ENCODE results near the gene TSPAN14. TPM values are rescaled to one million over a fixed set of nuclear protein-coding genes. Genes with fewer than 3 reads are reported as not detected.
A peak's percentile ranks its signal among the peaks of the same experiment; 100 is the strongest.

TSPAN14 gene
- total RNA-seq, 2 donors from 2014 or later = 83.5 to 91.7 TPM

DNA sequence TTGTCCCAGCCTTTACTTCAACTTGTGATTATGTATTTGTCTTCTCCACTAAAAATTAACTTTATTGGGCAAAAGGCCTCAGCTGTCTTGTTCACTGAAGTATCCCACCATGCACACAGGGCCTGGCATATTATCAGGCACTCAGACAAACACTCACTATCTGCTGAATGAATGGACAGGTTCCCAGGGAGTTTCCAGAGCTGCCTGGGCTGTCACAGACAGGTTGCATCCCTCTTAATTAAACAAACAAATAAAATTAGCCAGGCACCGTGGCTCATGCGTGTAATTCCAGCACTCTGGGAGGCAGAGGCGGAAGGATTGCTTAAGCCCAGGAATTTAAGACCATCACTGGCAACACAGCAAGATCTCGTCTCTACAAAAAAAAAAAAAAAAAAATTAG lies 1.5 kb upstream of the TSPAN14 start:
- H3K4me1 ChIP-seq = peaks cover 9% of the 10 kb centered on the region
- DNase-seq = no peak
- TF ChIP-seq, protein P1, sequence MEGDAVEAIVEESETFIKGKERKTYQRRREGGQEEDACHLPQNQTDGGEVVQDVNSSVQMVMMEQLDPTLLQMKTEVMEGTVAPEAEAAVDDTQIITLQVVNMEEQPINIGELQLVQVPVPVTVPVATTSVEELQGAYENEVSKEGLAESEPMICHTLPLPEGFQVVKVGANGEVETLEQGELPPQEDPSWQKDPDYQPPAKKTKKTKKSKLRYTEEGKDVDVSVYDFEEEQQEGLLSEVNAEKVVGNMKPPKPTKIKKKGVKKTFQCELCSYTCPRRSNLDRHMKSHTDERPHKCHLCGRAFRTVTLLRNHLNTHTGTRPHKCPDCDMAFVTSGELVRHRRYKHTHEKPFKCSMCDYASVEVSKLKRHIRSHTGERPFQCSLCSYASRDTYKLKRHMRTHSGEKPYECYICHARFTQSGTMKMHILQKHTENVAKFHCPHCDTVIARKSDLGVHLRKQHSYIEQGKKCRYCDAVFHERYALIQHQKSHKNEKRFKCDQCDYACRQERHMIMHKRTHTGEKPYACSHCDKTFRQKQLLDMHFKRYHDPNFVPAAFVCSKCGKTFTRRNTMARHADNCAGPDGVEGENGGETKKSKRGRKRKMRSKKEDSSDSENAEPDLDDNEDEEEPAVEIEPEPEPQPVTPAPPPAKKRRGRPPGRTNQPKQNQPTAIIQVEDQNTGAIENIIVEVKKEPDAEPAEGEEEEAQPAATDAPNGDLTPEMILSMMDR (IDR thresholded peaks at IDR 0.05) = no peak
- H3K9me3 ChIP-seq = no peaks in the 10 kb centered on the region
- intact Hi-C loops (cut with DNase I) = no loop called here
- no peak overlapping the region for H3K4me3 ChIP-seq
- H3K27me3 ChIP-seq = no peaks in the 10 kb centered on the region
- no peaks in the 10 kb centered on the region for H3K36me3 ChIP-seq
- no peak overlapping the region for H3K27ac ChIP-seq
- H3K9ac ChIP-seq (ENCODE audit: low read depth in 2 of 2, low read length in 2 of 2) = no peak overlapping the region

DNA sequence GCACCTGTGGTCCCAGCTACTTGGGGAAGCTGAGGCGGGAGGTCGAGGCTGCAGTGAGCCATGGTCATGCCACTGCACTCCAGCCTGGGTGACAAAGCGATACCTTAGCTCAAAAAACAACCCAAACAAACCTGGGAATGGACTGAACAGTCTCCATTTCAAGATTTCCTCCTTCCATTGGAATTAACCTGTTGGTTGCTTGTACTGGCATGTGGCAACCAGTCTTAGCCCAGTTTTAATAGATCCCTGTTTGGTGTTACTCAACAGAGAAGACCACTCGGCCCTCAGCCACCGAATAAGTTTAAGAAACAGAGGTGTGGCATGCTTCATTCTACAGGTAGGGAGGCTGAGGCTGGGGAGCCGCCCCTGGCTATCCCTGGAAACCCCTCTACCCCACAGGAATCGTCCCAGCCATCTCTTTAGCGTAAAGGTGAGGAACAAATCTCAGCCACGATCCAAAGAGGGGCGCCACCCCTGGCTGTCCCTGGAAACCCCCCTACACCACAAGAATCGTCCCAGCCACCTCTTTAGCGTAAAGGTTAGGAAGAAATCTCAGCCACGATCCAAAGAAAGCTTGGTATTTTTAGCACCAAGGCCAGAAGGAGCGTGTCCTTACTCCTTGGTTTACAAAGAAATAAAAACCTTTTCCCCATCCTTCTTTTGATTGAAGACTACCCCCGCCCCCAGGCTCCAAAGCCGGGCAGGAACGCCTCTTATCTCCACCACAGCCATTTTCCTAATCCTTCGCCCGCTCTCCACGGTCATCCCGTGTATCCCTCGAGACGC lies 861 bp upstream of the TSPAN14 start:
- peaks cover 15% of the 10 kb centered on the region for H3K4me1 ChIP-seq
- no peaks in the 10 kb centered on the region for H3K27me3 ChIP-seq
- H3K4me3 ChIP-seq = peak overlapping the region; percentile 13
- no peak for DNase-seq
- H3K9ac ChIP-seq (ENCODE audit: low read depth in 2 of 2, low read length in 2 of 2) = peak overlapping the region; percentile 57 to 84
- no peaks in the 10 kb centered on the region for H3K36me3 ChIP-seq
- H3K27ac ChIP-seq = peak overlapping the region; percentile 78
- TF ChIP-seq, protein P1 (IDR thresholded peaks at IDR 0.05) = no peak
- no peaks in the 10 kb centered on the region for H3K9me3 ChIP-seq
- intact Hi-C loops (cut with DNase I) = no loop called here

DNA sequence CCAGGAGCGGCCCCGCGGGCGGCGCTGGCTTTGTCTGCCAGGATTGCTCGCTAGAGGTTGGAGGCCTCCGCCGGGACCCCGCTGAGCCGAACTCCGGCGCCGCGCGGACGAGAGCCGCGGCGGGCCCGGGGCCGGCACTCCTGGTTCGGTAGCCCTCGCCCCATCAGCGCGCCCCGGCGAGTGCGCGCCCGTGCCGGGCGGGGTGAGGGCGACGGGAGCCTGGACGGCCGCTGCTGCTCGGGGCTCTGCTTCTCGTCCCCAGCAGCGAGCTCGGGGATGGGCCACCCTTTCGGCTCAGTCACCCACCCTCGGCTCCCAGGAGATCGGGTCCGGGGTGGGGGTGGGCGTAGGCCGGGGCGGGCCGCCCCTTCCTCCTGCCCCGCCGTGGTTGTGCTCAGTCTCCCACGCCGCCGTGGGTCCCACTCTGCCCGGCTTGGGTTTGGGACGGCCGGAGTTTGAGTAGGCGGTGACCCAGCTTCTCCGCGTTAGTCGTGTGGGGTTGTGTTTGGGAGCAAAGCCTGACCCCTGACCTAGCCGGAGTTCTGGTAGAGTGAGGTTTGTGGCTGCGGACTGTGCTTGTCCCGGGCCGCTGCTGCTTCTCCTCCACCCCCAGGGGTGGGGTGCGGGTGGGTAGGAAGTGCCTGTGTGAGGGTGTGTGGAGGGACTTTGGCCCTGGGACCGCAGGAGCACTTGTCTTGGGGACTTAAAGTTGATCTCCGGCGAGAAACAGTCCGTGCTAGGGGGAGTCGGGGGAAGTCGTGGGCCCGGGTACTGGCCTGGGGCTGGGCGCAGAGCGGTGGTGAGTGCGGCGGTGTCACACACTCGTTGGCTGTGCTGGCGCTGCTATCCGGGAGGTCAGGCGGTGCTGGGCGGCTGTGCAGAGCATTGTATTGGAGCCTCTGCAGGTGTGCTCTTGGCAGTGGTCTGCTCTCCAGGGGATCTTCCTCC lies 677 bp downstream of the TSPAN14 start:
- peak overlapping the region; percentile 91 for H3K4me3 ChIP-seq
- peak; percentile 88 for DNase-seq
- H3K36me3 ChIP-seq = no peaks in the 10 kb centered on the region
- intact Hi-C loops (cut with DNase I) = no loop called here
- H3K27me3 ChIP-seq = no peaks in the 10 kb centered on the region
- TF ChIP-seq, protein P1 (IDR thresholded peaks at IDR 0.05) = no peak
- H3K4me1 ChIP-seq = peaks cover 27% of the 10 kb centered on the region
- peak overlapping the region; percentile 99 for H3K27ac ChIP-seq
- H3K9me3 ChIP-seq = no peaks in the 10 kb centered on the region
- H3K9ac ChIP-seq (ENCODE audit: low read depth in 2 of 2, low read length in 2 of 2) = peak overlapping the region; percentile 89 to 99

DNA sequence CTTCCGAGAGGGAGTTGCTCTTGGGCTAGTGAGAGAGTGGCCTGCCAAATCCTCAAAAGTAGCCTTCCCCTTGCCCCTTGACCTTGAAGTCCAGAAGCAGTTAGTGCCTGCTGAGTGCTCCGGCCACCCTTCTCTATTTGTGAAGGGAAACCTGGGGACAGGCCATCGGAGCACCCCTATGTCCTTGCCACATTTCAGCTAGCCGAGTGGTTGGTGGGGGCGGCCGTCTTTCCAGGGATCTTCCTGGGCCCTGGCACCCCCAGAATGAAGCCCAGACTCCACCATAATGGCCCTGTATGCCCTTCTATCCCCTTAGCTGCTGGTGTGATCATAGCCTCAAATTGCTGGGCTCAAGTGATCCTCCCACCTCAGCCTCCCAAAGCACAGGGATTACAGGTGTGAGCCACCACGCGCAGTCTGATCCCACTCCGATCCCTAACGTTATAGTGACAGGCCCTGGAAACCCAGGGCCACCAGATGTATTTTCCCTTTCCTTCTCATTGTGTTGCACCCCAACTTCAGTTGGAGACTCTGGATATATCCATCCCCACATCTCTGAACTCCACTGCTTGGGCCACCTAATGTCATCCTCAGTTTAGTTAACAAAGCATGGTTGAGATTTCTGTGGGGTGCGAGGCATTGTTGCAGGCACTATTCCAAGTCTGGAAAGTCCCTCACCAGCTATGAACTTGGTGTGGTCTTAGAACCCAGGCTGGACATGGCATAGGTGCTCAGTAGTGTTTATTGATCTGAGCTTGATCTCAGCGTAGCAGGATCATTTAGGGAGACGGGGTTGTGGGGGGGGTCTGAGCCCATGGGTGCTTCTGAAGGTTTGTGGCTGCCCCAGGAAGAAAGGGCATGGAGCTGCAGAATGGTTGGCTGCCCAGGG lies 1.6 kb downstream of the TSPAN14 start:
- Histone ChIP-seq H3K4me1 (peaks cover 35% of the 10 kb centered on the region), H3K36me3 (no peaks in the 10 kb centered on the region), H3K4me3 (peak overlapping the region; percentile 91), H3K27me3 (no peaks in the 10 kb centered on the region), H3K27ac (peak overlapping the region; percentile 99), H3K9ac (ENCODE audit: low read depth in 2 of 2, low read length in 2 of 2) (peak overlapping the region; percentile 89 to 99), H3K9me3 (no peaks in the 10 kb centered on the region)
- TF ChIP-seq, protein P1 (IDR thresholded peaks at IDR 0.05) = no peak
- no peak for DNase-seq
- intact Hi-C loops (cut with DNase I) = no loop called here

Data from colonic mucosa (tissue), 4 donors.